HG02981 (cell line): ENCODE measurements around the gene EIF4EBP3.
"Not testable (repeated sequence)": the region's sequence is repeated elsewhere in the genome, so short reads cannot be mapped to it uniquely, and the experiment has no call there.

Experiments used
- ATAC-seq: cut with Tn5 transposase; IDR thresholded peaks from one replicate; pipeline ENCODE4 v1.9.1; 2021; ENCODE audit warnings: mild to moderate bottlenecking, moderate library complexity; ENCODE audit not compliant: unreplicated experiment

Gene EIF4EBP3

GRCh38 chr5:140575309-140575708, 27.8 kb downstream of the EIF4EBP3 start:
- no peak for ATAC-seq

GRCh38 chr5:140576776-140577201, 29.3 kb downstream of the EIF4EBP3 start:
- ATAC-seq: no peak

GRCh38 chr5:140579188-140579747, 31.8 kb downstream of the EIF4EBP3 start:
- ATAC-seq: not testable (repeated sequence)

- ATAC-seq: no peak
These were observed 40.0 kb downstream of the EIF4EBP3 start for GRCh38 chr5:140587495-140587894.

- no peak for ATAC-seq
These were observed 41.0 kb downstream of the EIF4EBP3 start for GRCh38 chr5:140588311-140589070.

GRCh38 chr5:140590861-140591260, 43.4 kb downstream of the EIF4EBP3 start:
- ATAC-seq: no peak

- ATAC-seq: no peak
These were observed 44.4 kb downstream of the EIF4EBP3 start for GRCh38 chr5:140591747-140592372.

GRCh38 chr5:140593070-140593469, 45.6 kb downstream of the EIF4EBP3 start:
- not testable (repeated sequence) for ATAC-seq

GRCh38 chr5:140594169-140594568, 46.7 kb downstream of the EIF4EBP3 start:
- ATAC-seq: no peak

GRCh38 chr5:140595538-140596300, 48.3 kb downstream of the EIF4EBP3 start:
- ATAC-seq: no peak

GRCh38 chr5:140596321-140596741, 48.9 kb downstream of the EIF4EBP3 start:
- no peak for ATAC-seq

- ATAC-seq: no peak
These were observed 51.4 kb downstream of the EIF4EBP3 start for GRCh38 chr5:140598836-140599235.
